A549 (cell line): ENCODE measurements around the gene KBTBD7. TPM values are rescaled to one million over a fixed set of nuclear protein-coding genes. Genes with fewer than 3 reads are reported as not detected.

Experiments used
- ATAC-seq, 2 experiments: fragments of 200-7000 bp in 1 of 2; fragments of >200 bp in 1 of 2; cut with Nextera tagmentation in 1 of 2; cut with Tn5 transposase in 1 of 2; 3 replicates each; pipeline versions ENCODE4 v1.8.0 to v1.9.1; 2018 to 2020; ENCODE audit warnings: mild to moderate bottlenecking in 1 of 2, moderate library complexity in 1 of 2
- CTCF ChIA-PET: fragments of 300-600 bp; sonication (Branson Sonifier 250); formaldehyde crosslinking; extraction: SDS; loops from one replicate; lab custom pipeline; 2021; ENCODE audit warnings: antibody characterized with exemption, inconsistent platforms; lab: Yijun Ruan, JAX
- POLR2A ChIA-PET: fragments of 350-600 bp; formaldehyde crosslinking; extraction: SDS; loops from one replicate; lab custom pipeline; 2021; ENCODE audit warnings: antibody characterized with exemption, inconsistent platforms; lab: Yijun Ruan, JAX
- DNase-seq, 2 experiments: peaks; one replicate each; pipeline versions ENCODE4 v3.0.0 to v3.0.0-alpha.2; 2011 to 2016; ENCODE audit warnings: low read depth in 1 of 2, low spot score in 1 of 2
- FAIRE-seq: peaks from 2 replicates; lab custom pipeline; 2011; peaks lifted over from hg19 to GRCh38; lab: Jason Lieb, UNC
- H3K27ac ChIP-seq, 2 experiments: fragments of >200 bp; sonication (Bioruptor Twin); formaldehyde crosslinking; 3 replicates each; pipeline ENCODE4 v1.5.1; 2016 to 2017
- H3K4me1 ChIP-seq: fragments of >200 bp; sonication (Bioruptor Twin); formaldehyde crosslinking; 3 replicates; pipeline ENCODE4 v1.6.1; 2016
- H3K4me2 ChIP-seq: fragments of >200 bp; sonication (Bioruptor Twin); formaldehyde crosslinking; 3 replicates; pipeline ENCODE4 v1.6.1; 2016
- H3K4me3 ChIP-seq: fragments of >200 bp; sonication (Bioruptor Twin); formaldehyde crosslinking; 3 replicates; pipeline ENCODE4 v1.5.1; 2016
- H3K9me3 ChIP-seq: fragments of >200 bp; sonication (Bioruptor Twin); formaldehyde crosslinking; 3 replicates; pipeline ENCODE4 v1.6.1; 2016
- BHLHE40 ChIP-seq: IDR thresholded peaks from 2 replicates; pipeline ENCODE4 v1.6.1; 2012; ENCODE audit warnings: low read depth, low read length, inconsistent platforms
- CHD4 ChIP-seq: fragments of 200-600 bp; sonication (generic); IDR thresholded peaks from 2 replicates; pipeline ENCODE4 v1.6.1; 2016; ENCODE audit warnings: antibody characterized with exemption, mild to moderate bottlenecking, borderline replicate concordance
- EHF ChIP-seq: fragments of 250-450 bp; sonication (Bioruptor Pico); IDR thresholded peaks from 2 replicates; pipeline ENCODE4 v1.5.0; 2020; ENCODE audit warnings: mild to moderate bottlenecking
- ESRRA ChIP-seq: fragments of 150-350 bp; IDR thresholded peaks from 2 replicates; pipeline ENCODE4 v1.6.1; 2014; ENCODE audit warnings: mild to moderate bottlenecking, low read length, borderline replicate concordance
- FOXS1 ChIP-seq: fragments of 250-450 bp; sonication (Bioruptor Pico); IDR thresholded peaks from 2 replicates; pipeline ENCODE4 v1.5.0; 2020; ENCODE audit warnings: mild to moderate bottlenecking, moderate library complexity
- JUN ChIP-seq, 2 experiments: fragments of >200 bp; sonication (Bioruptor Twin); formaldehyde crosslinking; IDR thresholded peaks; 2 replicates in 1 of 2; 3 replicates in 1 of 2; pipeline ENCODE4 v1.6.1; 2016 to 2017
- KDM5A ChIP-seq: fragments of 200-600 bp; sonication (generic); IDR thresholded peaks from 2 replicates; pipeline ENCODE4 v1.6.1; 2016; ENCODE audit warnings: antibody characterized with exemption, mild to moderate bottlenecking
- NFE2L2 ChIP-seq: fragments of 150-350 bp; conservative IDR thresholded peaks from 2 replicates; pipeline ENCODE4 v1.6.1; 2014; ENCODE audit warnings: low read length
- NPAS2 ChIP-seq: fragments of 250-450 bp; sonication (Bioruptor Pico); IDR thresholded peaks from 2 replicates; pipeline ENCODE4 v1.8.0; 2022; ENCODE audit warnings: mild to moderate bottlenecking, moderate library complexity, borderline replicate concordance
- NR3C1 ChIP-seq: fragments of >200 bp; sonication (Bioruptor Twin); formaldehyde crosslinking; IDR thresholded peaks from 3 replicates; pipeline ENCODE4 v1.6.1; 2017
- PHF8 ChIP-seq: fragments of 200-600 bp; sonication (generic); IDR thresholded peaks from 2 replicates; pipeline ENCODE4 v1.6.1; 2016; ENCODE audit warnings: low read depth, mild to moderate bottlenecking, antibody characterized with exemption, moderate library complexity, borderline replicate concordance
- POLR2A ChIP-seq: IDR thresholded peaks from 2 replicates; pipeline ENCODE4 v1.6.1; 2012; ENCODE audit warnings: mild to moderate bottlenecking, low read length
- RARB ChIP-seq: fragments of 250-450 bp; sonication (Bioruptor Pico); IDR thresholded peaks from 2 replicates; pipeline ENCODE4 v1.8.0; 2021; ENCODE audit warnings: mild to moderate bottlenecking, moderate library complexity
- TP53 ChIP-seq: fragments of 250-450 bp; sonication (Bioruptor Pico); IDR thresholded peaks from 2 replicates; pipeline ENCODE4 v1.5.0; 2021; ENCODE audit warnings: mild to moderate bottlenecking, moderate library complexity
- ZC3H11A ChIP-seq: fragments of 450-650 bp; IDR thresholded peaks from 2 replicates; pipeline ENCODE4 v1.6.1; 2014; ENCODE audit warnings: antibody characterized with exemption, mild to moderate bottlenecking
- ZFP36 ChIP-seq: fragments of 450-650 bp; IDR thresholded peaks from 2 replicates; pipeline ENCODE4 v1.6.1; 2014; ENCODE audit warnings: borderline replicate concordance; ENCODE audit not compliant: partially characterized antibody
- WGBS: methylation state at CpG from one replicate; pipeline ENCODE4 v1.1.6; 2017; ENCODE audit errors: missing lambda C conversion rate; 5-methylcytosine and 5-hydroxymethylcytosine counted together
- polyA plus RNA-seq, 4 experiments: library from polyadenylated mRNA; depleted of rRNA in 3 of 4; stranded (reverse); fragments of >200 nt; fragmentation: RNase III in 1 of 4; extraction: RNeasy Plus Mini Kit Qiagen cat#74134 plus additional on column Dnase treatment in 1 of 4; gene quantifications; 2 replicates in 3 of 4; 3 replicates in 1 of 4; pipeline ENCODE4 v1.2.3, GENCODE V29; 2011 to 2017
- TF ChIP-seq, protein P1 (sequence below): fragments of >200 bp; sonication (Bioruptor Twin); formaldehyde crosslinking; IDR thresholded peaks from 3 replicates; pipeline ENCODE4 v1.5.1; 2016
- TF ChIP-seq, protein P2 (sequence below): IDR thresholded peaks from 2 replicates; pipeline ENCODE4 v1.6.1; 2012
- TF ChIP-seq, protein P3 (sequence below): fragments of 450-650 bp; IDR thresholded peaks from 2 replicates; pipeline ENCODE4 v1.6.1; 2014; ENCODE audit warnings: antibody characterized with exemption
- TF ChIP-seq, protein P4 (sequence below): fragments of >200 bp; sonication (Bioruptor Twin); formaldehyde crosslinking; IDR thresholded peaks from 3 replicates; pipeline ENCODE4 v1.6.1; 2016
- TF ChIP-seq, protein P5 (sequence below): fragments of 250-450 bp; sonication (Bioruptor Pico); IDR thresholded peaks from 2 replicates; pipeline ENCODE4 v1.5.0; 2021; ENCODE audit warnings: mild to moderate bottlenecking, moderate library complexity, borderline replicate concordance
- TF ChIP-seq, protein P6 (sequence below): IDR thresholded peaks from 2 replicates; pipeline ENCODE4 v1.6.1; 2012

The KBTBD7 gene
- polyA plus RNA-seq, 2 of the 4 experiments (the other 2 are of a cell fraction), result 3.2 to 4.4 TPM

DNA sequence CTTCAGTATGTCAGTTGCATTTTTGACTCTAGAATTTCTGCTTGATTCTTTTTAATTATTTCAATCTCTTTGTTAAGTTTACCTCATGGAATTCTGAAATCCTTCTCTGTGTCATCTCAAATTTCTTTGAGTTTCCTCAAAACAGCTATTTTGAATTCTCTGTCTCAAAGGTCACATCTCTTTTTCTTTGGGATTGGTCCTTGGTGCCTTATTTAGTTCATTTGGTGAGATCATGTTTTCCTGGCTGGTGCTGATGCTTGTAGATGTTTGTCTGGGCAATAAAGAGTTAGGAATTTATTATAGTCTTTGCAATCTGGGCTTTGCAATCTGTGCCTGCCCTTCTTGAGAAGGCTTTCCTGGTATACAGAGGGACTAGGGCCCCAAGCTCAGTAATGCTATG, 18.5 kb upstream of the KBTBD7 start:
- Histone ChIP-seq H3K4me1 (peaks cover 13% of the 10 kb centered on the region; the same call in 2 of the 3 replicates), H3K27ac (no peak overlapping the region), H3K4me3 (no peak overlapping the region), H3K9me3 (peaks cover 7% of the 10 kb centered on the region; the same call in 1 of the 3 replicates), H3K4me2 (no peak overlapping the region)
- CTCF ChIA-PET, result no interaction called here
- DNase-seq, result no peak
- no peak for ATAC-seq
- POLR2A ChIA-PET, result no interaction called here
- TF ChIP-seq ZC3H11A, result no peak
- no peak for TF ChIP-seq ESRRA
- TF ChIP-seq POLR2A, result no peak
- TF ChIP-seq ZFP36, result no peak
- TF ChIP-seq, protein P1, sequence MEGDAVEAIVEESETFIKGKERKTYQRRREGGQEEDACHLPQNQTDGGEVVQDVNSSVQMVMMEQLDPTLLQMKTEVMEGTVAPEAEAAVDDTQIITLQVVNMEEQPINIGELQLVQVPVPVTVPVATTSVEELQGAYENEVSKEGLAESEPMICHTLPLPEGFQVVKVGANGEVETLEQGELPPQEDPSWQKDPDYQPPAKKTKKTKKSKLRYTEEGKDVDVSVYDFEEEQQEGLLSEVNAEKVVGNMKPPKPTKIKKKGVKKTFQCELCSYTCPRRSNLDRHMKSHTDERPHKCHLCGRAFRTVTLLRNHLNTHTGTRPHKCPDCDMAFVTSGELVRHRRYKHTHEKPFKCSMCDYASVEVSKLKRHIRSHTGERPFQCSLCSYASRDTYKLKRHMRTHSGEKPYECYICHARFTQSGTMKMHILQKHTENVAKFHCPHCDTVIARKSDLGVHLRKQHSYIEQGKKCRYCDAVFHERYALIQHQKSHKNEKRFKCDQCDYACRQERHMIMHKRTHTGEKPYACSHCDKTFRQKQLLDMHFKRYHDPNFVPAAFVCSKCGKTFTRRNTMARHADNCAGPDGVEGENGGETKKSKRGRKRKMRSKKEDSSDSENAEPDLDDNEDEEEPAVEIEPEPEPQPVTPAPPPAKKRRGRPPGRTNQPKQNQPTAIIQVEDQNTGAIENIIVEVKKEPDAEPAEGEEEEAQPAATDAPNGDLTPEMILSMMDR, result no peak
- TF ChIP-seq, protein P2, sequence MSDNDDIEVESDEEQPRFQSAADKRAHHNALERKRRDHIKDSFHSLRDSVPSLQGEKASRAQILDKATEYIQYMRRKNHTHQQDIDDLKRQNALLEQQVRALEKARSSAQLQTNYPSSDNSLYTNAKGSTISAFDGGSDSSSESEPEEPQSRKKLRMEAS, result no peak
- FAIRE-seq, result no peak

DNA sequence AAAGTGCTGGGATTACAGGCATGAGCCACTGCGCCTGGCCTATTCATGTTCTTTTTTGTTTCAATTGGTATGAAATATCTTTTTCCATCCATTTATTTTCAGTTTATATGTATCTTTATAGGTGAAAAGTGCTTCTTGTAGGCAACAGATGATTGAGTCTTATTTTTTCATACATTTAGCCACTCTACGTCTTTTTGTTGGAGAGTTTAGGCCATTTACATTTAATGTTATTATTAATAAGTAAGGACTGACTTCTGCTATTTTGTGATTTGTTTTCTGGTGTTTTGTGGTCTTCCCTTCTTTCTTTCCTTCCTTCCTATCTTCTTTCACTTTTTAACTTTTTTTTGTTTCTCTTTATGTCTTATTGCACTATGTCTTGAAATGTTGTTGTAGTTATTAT, 16.7 kb upstream of the KBTBD7 start:
- no peak overlapping the region for H3K27ac ChIP-seq
- DNase-seq, result no peak
- no peak overlapping the region for H3K4me2 ChIP-seq
- POLR2A ChIA-PET, result no interaction called here
- H3K4me3 ChIP-seq, result no peak overlapping the region
- CTCF ChIA-PET, result no interaction called here
- peaks cover 7% of the 10 kb centered on the region; the same call in 1 of the 3 replicates for H3K9me3 ChIP-seq
- TF ChIP-seq RARB (CRISPR knock-in tag) (no peak), NFE2L2 (no peak), BHLHE40 (no peak), JUN (IDR thresholded peaks at IDR 0.05) (no peak), TP53 (CRISPR knock-in tag) (no peak), ZC3H11A (no peak), ZFP36 (no peak), KDM5A (no peak), NR3C1 (no peak), FOXS1 (CRISPR knock-in tag) (no peak), PHF8 (no peak), CHD4 (no peak), EHF (CRISPR knock-in tag) (no peak), NPAS2 (CRISPR knock-in tag) (no peak)
- TF ChIP-seq, protein P3, sequence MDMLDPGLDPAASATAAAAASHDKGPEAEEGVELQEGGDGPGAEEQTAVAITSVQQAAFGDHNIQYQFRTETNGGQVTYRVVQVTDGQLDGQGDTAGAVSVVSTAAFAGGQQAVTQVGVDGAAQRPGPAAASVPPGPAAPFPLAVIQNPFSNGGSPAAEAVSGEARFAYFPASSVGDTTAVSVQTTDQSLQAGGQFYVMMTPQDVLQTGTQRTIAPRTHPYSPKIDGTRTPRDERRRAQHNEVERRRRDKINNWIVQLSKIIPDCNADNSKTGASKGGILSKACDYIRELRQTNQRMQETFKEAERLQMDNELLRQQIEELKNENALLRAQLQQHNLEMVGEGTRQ, result no peak
- TF ChIP-seq, protein P4, sequence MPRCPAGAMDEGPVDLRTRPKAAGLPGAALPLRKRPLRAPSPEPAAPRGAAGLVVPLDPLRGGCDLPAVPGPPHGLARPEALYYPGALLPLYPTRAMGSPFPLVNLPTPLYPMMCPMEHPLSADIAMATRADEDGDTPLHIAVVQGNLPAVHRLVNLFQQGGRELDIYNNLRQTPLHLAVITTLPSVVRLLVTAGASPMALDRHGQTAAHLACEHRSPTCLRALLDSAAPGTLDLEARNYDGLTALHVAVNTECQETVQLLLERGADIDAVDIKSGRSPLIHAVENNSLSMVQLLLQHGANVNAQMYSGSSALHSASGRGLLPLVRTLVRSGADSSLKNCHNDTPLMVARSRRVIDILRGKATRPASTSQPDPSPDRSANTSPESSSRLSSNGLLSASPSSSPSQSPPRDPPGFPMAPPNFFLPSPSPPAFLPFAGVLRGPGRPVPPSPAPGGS, result no peak
- TF ChIP-seq, protein P5, sequence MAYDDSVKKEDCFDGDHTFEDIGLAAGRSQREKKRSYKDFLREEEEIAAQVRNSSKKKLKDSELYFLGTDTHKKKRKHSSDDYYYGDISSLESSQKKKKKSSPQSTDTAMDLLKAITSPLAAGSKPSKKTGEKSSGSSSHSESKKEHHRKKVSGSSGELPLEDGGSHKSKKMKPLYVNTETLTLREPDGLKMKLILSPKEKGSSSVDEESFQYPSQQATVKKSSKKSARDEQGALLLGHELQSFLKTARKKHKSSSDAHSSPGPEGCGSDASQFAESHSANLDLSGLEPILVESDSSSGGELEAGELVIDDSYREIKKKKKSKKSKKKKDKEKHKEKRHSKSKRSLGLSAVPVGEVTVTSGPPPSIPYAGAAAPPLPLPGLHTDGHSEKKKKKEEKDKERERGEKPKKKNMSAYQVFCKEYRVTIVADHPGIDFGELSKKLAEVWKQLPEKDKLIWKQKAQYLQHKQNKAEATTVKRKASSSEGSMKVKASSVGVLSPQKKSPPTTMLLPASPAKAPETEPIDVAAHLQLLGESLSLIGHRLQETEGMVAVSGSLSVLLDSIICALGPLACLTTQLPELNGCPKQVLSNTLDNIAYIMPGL, result no peak
- TF ChIP-seq, protein P1, result no peak
- TF ChIP-seq, protein P6, sequence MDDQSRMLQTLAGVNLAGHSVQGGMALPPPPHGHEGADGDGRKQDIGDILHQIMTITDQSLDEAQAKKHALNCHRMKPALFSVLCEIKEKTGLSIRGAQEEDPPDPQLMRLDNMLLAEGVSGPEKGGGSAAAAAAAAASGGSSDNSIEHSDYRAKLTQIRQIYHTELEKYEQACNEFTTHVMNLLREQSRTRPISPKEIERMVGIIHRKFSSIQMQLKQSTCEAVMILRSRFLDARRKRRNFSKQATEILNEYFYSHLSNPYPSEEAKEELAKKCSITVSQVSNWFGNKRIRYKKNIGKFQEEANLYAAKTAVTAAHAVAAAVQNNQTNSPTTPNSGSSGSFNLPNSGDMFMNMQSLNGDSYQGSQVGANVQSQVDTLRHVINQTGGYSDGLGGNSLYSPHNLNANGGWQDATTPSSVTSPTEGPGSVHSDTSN, result no peak
- TF ChIP-seq, all 56 proteins: peak for 0
- FAIRE-seq (no peak), ATAC-seq (no peak)
- WGBS, result 94% methylated on average over 2 of the region's 2 CpGs
- H3K4me1 ChIP-seq, result peaks cover 4% of the 10 kb centered on the region; the same call in 2 of the 3 replicates
